HL-60 (cell line): ENCODE results near the gene DUSP23.

Source experiments
- DNase-seq, 2 experiments: peaks; one replicate each; pipeline ENCODE4 v3.0.0-alpha.2; 2010 to 2020; ENCODE audit warnings: low read depth in 1 of 2, low spot score in 1 of 2
- H3K27ac ChIP-seq: fragments of 250-450 bp; sonication (Bioruptor Pico); replicated peaks from 2 replicates; pipeline ENCODE4 v1.5.1; 2020; ENCODE audit warnings: mild to moderate bottlenecking, moderate library complexity
- H3K27me3 ChIP-seq: fragments of 250-450 bp; sonication (Bioruptor Pico); 2 replicates; pipeline ENCODE4 v1.5.1; 2021; ENCODE audit warnings: mild to moderate bottlenecking, moderate library complexity; ENCODE audit not compliant: insufficient read depth, poor library complexity, severe bottlenecking
- H3K4me3 ChIP-seq: replicated peaks from 2 replicates; pipeline ENCODE4 v1.5.1; 2011; ENCODE audit warnings: mild to moderate bottlenecking, control low read depth, low read length; ENCODE audit not compliant: insufficient read depth
- GABPA ChIP-seq: IDR thresholded peaks from 2 replicates; pipeline ENCODE4 v1.6.1; 2012; ENCODE audit warnings: low read depth
- POLR2AphosphoS5 ChIP-seq: IDR thresholded peaks from 2 replicates; pipeline ENCODE4 v1.6.1; 2012; ENCODE audit warnings: low read depth
- SPI1 ChIP-seq: IDR thresholded peaks from 2 replicates; pipeline ENCODE4 v1.6.1; 2012; ENCODE audit warnings: low read depth, mild to moderate bottlenecking, borderline replicate concordance
- TF ChIP-seq, protein P1 (sequence below): IDR thresholded peaks from 2 replicates; pipeline ENCODE4 v1.6.1; 2012; ENCODE audit warnings: low read depth; ENCODE audit not compliant: insufficient replicate concordance
- TF ChIP-seq, protein P2 (sequence below): IDR thresholded peaks from one replicate; pipeline ENCODE4 v1.5.1; 2011; ENCODE audit warnings: low read length, control low read depth, inconsistent platforms; ENCODE audit not compliant: insufficient read depth

The DUSP23 gene

DNA sequence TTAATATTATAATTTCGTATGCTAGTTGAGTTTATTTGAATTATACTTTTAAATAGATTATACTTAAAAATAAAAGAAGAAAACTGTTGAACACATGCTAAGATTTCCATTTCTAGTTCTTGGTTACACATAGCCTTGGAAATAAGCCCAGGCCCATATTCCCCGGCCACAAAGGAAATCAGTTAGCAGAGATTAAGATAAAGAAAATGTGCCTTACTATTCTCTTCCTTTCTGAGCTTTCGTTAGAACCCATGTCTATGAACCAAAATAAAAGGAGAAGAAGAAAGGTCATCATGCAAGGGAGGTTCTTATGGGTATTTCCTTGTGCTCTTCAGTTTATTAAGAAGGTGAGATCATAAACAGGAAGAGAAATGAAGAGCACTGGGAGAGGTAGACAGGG lies 34.1 kb upstream of the DUSP23 start:
- no peak for DNase-seq
- no peaks in the 10 kb centered on the region for H3K27me3 ChIP-seq
- H3K4me3 ChIP-seq, result no peak overlapping the region
- TF ChIP-seq, protein P1, sequence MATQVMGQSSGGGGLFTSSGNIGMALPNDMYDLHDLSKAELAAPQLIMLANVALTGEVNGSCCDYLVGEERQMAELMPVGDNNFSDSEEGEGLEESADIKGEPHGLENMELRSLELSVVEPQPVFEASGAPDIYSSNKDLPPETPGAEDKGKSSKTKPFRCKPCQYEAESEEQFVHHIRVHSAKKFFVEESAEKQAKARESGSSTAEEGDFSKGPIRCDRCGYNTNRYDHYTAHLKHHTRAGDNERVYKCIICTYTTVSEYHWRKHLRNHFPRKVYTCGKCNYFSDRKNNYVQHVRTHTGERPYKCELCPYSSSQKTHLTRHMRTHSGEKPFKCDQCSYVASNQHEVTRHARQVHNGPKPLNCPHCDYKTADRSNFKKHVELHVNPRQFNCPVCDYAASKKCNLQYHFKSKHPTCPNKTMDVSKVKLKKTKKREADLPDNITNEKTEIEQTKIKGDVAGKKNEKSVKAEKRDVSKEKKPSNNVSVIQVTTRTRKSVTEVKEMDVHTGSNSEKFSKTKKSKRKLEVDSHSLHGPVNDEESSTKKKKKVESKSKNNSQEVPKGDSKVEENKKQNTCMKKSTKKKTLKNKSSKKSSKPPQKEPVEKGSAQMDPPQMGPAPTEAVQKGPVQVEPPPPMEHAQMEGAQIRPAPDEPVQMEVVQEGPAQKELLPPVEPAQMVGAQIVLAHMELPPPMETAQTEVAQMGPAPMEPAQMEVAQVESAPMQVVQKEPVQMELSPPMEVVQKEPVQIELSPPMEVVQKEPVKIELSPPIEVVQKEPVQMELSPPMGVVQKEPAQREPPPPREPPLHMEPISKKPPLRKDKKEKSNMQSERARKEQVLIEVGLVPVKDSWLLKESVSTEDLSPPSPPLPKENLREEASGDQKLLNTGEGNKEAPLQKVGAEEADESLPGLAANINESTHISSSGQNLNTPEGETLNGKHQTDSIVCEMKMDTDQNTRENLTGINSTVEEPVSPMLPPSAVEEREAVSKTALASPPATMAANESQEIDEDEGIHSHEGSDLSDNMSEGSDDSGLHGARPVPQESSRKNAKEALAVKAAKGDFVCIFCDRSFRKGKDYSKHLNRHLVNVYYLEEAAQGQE, result no peak
- TF ChIP-seq, protein P2, sequence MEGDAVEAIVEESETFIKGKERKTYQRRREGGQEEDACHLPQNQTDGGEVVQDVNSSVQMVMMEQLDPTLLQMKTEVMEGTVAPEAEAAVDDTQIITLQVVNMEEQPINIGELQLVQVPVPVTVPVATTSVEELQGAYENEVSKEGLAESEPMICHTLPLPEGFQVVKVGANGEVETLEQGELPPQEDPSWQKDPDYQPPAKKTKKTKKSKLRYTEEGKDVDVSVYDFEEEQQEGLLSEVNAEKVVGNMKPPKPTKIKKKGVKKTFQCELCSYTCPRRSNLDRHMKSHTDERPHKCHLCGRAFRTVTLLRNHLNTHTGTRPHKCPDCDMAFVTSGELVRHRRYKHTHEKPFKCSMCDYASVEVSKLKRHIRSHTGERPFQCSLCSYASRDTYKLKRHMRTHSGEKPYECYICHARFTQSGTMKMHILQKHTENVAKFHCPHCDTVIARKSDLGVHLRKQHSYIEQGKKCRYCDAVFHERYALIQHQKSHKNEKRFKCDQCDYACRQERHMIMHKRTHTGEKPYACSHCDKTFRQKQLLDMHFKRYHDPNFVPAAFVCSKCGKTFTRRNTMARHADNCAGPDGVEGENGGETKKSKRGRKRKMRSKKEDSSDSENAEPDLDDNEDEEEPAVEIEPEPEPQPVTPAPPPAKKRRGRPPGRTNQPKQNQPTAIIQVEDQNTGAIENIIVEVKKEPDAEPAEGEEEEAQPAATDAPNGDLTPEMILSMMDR, result no peak
- TF ChIP-seq POLR2AphosphoS5 (no peak), SPI1 (no peak), GABPA (no peak)
- no peak overlapping the region for H3K27ac ChIP-seq

DNA sequence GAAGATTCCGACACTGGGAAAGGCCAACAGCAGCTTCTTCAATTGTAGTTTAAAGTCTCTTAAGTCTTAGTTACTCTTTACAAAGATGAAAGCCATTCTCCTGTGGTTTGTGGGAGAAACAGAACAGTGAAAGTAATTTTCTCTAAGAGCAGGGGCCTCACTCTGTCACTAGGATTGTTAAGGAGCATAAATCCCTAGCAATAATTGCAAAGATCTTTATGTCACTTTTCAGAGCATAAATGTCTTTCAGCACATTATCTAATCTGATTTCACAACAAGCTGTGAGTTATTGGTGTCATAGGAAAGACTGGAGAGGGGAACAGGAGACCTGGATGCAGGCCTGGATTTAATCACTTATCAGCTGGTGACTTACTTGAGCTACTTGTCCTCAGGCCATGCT lies 32.4 kb upstream of the DUSP23 start:
- H3K4me3 ChIP-seq, result no peak overlapping the region
- no peak overlapping the region for H3K27ac ChIP-seq
- no peak for DNase-seq
- no peaks in the 10 kb centered on the region for H3K27me3 ChIP-seq
- TF ChIP-seq, protein P1, result no peak

DNA sequence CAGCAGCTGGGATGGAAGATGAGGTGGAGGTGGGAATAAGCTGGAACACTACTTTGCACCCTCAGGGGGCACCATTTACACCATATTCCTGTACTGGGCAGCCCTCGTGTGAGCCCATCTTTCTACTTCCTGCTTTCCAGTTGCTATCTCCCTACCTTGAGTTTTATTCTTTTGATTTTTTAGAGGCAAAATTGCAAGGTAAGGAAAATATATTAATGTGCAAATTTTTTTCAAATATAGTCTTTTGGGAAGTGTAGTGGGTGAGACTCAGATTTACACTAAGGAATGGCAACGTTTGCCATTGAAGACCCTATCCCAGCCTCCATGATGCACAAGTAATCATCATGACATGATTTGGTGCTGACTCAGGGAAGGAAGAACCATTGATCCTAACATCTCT lies 31.1 kb upstream of the DUSP23 start:
- no peak for DNase-seq
- Histone ChIP-seq H3K4me3 (no peak overlapping the region), H3K27me3 (no peaks in the 10 kb centered on the region), H3K27ac (no peak overlapping the region)
- TF ChIP-seq, protein P2, result no peak
- no peak for TF ChIP-seq SPI1
- no peak for TF ChIP-seq GABPA
- TF ChIP-seq POLR2AphosphoS5, result no peak

DNA sequence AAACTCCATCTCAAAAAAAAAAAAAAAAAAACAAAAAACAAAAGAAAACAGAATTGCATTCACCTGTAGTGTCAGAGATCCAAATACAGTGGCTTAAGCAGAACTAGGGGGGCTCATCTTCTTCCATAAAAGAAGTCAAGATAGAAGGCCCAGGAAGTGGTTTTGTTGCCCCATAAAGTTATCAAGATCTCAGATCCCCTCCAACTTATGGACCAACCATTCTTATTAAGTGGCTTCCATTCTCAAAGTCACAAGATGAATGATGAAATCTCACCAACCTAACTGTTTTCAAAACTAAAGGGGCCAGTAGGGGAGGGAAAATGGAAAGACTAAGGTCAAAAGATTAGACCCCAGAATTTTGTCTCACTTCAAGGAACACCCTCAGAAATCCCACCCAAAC lies 30.1 kb upstream of the DUSP23 start:
- no peaks in the 10 kb centered on the region for H3K27me3 ChIP-seq
- H3K27ac ChIP-seq, result no peak overlapping the region
- H3K4me3 ChIP-seq, result no peak overlapping the region
- TF ChIP-seq POLR2AphosphoS5 (no peak), GABPA (no peak), SPI1 (no peak)
- TF ChIP-seq, protein P2, result no peak
- DNase-seq, result no peak
